ENCODE data around the gene RAB29.
"Not testable (repeated sequence)": the region's sequence is repeated elsewhere in the genome, so short reads cannot be mapped to it uniquely, and the experiment has no call there.

Gene RAB29, protein sequence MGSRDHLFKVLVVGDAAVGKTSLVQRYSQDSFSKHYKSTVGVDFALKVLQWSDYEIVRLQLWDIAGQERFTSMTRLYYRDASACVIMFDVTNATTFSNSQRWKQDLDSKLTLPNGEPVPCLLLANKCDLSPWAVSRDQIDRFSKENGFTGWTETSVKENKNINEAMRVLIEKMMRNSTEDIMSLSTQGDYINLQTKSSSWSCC

GRCh38 chr1:205775015-205775716 is at the start of gene RAB29:
Gene RAB29 (minus strand): TSS chr1:205775482. CDS start chr1:205774956, 526 bp downstream.
- DNase-seq (ENCODE audit: low spot score), result peak; percentile 87

GRCh38 chr1:205824180-205824579 is 48.9 kb upstream of the RAB29 start:
- no peak for DNase-seq (ENCODE audit: low spot score)

DNA sequence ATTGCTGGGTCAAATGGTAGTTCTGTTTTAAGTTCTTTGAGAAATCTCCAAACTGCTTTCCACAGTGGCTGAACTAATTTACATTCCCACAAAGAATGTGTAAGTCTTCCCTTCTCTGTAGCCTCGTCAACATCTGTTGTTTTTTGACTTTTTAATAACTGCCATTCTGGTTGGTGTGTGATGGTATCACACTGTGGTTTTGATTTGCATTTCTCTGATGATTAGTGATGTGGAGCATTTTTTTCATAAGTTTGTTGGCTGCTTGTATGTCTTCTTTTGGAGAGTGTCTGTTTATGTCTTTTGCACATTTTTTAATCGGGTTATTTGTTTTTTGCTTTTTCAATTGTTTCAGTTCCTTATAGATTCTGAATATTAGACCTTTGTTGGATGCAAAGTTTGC is 48.0 kb upstream of the RAB29 start:
- DNase-seq (ENCODE audit: low spot score), result not testable (repeated sequence)

DNA sequence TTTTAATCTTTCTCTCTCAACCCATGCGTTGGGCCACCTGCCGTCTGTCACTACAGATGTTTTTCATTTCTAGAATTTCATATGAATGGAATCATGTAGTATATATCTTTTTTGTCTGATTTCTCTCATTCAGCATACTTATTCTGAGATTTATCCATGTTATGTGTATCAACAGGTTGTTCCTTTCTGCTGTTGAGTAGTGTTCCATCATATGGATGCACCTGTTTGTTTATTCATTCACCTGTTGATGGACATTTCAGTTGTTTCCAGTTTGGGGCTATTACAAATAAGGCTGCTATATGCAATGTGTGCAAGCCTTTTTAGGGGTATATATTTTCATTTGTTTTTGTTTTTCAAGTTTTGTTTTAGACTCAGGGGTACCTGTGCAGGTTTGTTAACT is 47.1 kb upstream of the RAB29 start:
- no peak for DNase-seq (ENCODE audit: low spot score)

- no peak for DNase-seq (ENCODE audit: low spot score)
Observed at GRCh38 chr1:205817988-205818387, 42.7 kb upstream of the RAB29 start.

DNA sequence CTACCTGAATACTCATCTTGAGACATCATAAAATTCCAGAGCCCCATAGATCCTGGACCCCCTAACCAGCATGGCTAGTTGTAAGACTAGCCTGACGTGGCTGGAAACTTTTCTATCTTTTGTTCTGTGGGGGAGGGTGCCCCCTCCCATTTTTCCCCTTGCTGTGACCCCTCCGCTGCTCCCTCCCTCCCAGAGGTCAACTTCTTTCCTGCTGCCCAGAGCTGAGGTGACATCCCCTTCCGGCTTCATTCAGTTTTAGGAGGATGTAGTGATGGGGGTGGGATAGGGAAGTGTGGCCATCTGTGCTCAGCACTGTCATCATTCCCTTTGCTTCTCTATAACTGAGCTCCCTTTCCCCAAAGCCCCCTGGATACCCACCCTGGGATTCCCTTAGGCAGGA is 42.1 kb upstream of the RAB29 start:
- no peak for DNase-seq (ENCODE audit: low spot score)

- no peak for DNase-seq (ENCODE audit: low spot score)
Observed at GRCh38 chr1:205813755-205814058, 38.4 kb upstream of the RAB29 start.

- peak; percentile 100 for DNase-seq (ENCODE audit: low spot score)
Observed at GRCh38 chr1:205812878-205813754, 37.8 kb upstream of the RAB29 start, which contains the start of gene SLC41A1. Gene SLC41A1 (minus strand): TSS chr1:205813198. CDS start chr1:205810441, 2,757 bp downstream.

DNA sequence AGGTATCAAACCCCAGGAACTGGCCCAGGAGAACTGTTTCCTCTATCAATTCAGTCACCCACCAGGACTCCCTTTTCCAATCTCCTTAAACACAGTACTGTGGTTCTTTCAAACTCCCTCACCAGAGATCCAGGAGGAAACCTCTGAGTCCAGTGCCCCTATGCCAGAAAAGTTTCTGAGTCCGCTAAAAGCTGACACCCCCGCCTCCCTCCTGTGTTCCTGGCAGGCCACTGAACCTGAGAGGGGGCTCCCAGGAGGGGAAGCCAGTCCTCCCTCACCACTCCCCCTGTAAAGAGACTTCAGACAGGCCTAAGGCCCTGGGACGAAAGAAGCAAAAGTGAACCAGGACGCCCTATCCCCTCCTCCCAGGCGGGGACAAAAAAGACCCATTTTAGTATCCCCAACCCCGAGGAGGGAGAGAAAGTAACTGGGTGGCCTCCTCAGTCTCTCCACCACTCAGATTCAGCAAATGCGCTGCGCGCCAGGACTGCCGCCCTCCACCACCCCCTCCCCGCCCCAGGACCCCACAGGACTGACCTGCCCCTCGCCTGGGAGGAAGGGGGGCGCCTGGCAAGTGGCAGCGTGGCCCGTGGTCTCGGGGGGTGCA is 37.1 kb upstream of the RAB29 start:
- peak; percentile 71 for DNase-seq (ENCODE audit: low spot score)

GRCh38 chr1:205811660-205812059 is 36.4 kb upstream of the RAB29 start:
- no peak for DNase-seq (ENCODE audit: low spot score)

DNA sequence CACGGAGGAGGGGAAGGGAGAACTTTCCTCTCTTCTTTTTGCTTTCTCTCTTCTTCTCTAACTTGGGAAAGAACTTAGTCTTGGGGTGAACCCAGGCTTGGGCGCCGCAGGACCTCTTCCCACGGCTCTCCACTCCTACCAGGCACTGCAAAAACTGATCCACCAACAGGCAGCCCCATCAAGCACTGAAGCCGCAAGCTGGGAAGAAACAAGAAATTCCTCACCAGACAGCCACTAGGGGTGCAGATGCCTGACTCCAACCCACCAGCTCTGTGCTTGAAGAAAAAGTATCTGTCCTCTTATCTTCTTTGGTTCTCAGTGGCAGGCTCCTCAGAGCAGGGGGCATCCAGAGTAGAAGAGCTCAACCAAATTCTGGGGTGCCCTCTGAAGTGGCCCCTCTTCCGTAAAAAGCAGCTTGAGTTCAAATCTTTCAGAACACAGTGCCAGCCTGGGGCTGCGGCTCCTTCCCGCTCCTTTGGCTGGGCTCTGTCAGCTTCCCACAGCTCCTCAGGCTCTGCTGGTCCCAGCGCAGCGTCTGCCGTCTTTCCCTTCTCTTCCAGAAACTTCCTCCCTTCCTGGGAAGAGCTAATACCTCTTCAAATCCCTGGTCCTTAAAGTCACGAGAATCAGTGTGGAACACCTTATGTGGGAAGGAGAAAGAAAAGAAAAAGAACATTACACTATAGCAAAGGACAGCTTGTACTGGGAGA is 35.3 kb upstream of the RAB29 start:
- peak; percentile 53 for DNase-seq (ENCODE audit: low spot score)

- DNase-seq (ENCODE audit: low spot score), result no peak
Observed at GRCh38 chr1:205809942-205810345, 34.7 kb upstream of the RAB29 start.

- no peak for DNase-seq (ENCODE audit: low spot score)
Observed at GRCh38 chr1:205809469-205809868, 34.2 kb upstream of the RAB29 start.

GRCh38 chr1:205805082-205805711 is 29.9 kb upstream of the RAB29 start:
- no peak for DNase-seq (ENCODE audit: low spot score)

DNA sequence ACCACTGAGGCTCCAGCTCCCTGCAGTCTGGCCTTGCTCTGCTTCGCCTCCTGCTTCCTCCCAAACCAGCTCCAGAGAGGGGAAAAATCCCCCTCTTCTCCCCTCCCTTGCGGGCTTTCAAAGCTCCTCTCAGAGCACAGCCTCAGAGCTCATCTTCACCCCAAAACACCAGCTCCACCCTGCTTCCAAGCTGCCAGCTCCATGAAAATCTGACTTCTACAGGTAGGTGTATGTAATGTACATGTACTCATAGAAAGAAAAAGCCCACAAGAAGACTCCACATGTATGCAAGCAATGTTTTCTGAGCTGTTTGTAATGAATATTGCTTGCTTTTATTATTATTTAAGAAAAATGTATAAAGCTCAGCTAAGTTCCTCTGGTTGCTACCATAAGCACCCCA is 29.3 kb upstream of the RAB29 start:
- DNase-seq (ENCODE audit: low spot score), result no peak

GRCh38 chr1:205803986-205804385 is 28.7 kb upstream of the RAB29 start:
- DNase-seq (ENCODE audit: low spot score), result no peak

- no peak for DNase-seq (ENCODE audit: low spot score)
Observed at GRCh38 chr1:205802060-205802459, 26.8 kb upstream of the RAB29 start.

GRCh38 chr1:205800981-205801703 is 25.9 kb upstream of the RAB29 start:
- no peak for DNase-seq (ENCODE audit: low spot score)

DNA sequence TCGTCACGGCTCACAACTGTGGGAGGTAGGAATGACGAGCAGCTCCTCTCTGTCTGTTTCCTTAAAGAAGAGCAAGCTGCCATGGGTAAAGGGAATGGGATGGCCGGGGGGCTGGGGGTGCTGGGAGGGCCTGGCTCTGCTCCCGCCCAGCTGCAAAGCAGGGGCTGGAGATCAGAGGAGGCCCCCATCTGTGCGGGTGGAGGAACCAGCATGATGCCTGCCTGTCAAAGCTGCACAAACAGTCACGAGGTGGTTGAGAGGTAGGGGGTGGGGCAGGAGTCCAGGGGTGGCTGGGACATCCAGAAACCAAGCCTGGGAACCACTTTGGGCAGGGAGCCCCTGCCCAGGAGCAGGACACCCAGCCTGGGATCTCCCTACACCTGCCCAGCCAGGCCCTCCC is 25.1 kb upstream of the RAB29 start:
- no peak for DNase-seq (ENCODE audit: low spot score)

GRCh38 chr1:205798577-205798976 is 23.3 kb upstream of the RAB29 start:
- no peak for DNase-seq (ENCODE audit: low spot score)

- DNase-seq (ENCODE audit: low spot score), result no peak
Observed at GRCh38 chr1:205797168-205797567, 21.9 kb upstream of the RAB29 start.

Data from iPS-NIHi11 (cell line).